IMR-90 (cell line): ENCODE data around the gene MCTP1. TPM values are rescaled to one million over a fixed set of nuclear protein-coding genes. Genes with fewer than 3 reads are reported as not detected.

ENCODE experiments used
- ATAC-seq: fragments of 200-7000 bp; cut with Tn5 transposase; 2 replicates; pipeline ENCODE4 v1.9.1; 2020; ENCODE audit warnings: low read depth, mild to moderate bottlenecking, moderate library complexity
- BruUV-seq: library from RNA; stranded (reverse); fragments of 400-500 nt; replicated peaks from 2 replicates; lab custom pipeline; 2021; lab: Mats Ljungman, UMichigan
- CTCF ChIA-PET: fragments of 300-600 bp; formaldehyde crosslinking; extraction: SDS; loops from one replicate; lab custom pipeline; 2021; ENCODE audit warnings: antibody characterized with exemption; lab: Yijun Ruan, JAX
- POLR2A ChIA-PET: fragments of 300-600 bp; sonication (Branson Sonifier 250); formaldehyde crosslinking; loops from one replicate; lab custom pipeline; 2022; ENCODE audit warnings: antibody characterized with exemption; ENCODE audit not compliant: unreplicated experiment; lab: Charles Lee
- DNase-seq: peaks from one replicate; pipeline ENCODE4 v3.0.0; 2013
- H2AFZ ChIP-seq: replicated peaks from 2 replicates; pipeline ENCODE3; 2013; ENCODE audit warnings: low read length, mild to moderate bottlenecking; ENCODE audit not compliant: poor library complexity
- H2AK5ac ChIP-seq: 2 replicates; pipeline ENCODE4 v1.6.1; 2013; ENCODE audit warnings: low read depth, low read length, inconsistent platforms
- H2AK9ac ChIP-seq: replicated peaks from 2 replicates; pipeline ENCODE3; 2013; ENCODE audit warnings: mild to moderate bottlenecking, low read depth, low read length, moderate library complexity; ENCODE audit not compliant: poor library complexity
- H2BK120ac ChIP-seq: 2 replicates; pipeline ENCODE4 v1.6.1; 2013; ENCODE audit warnings: low read depth, low read length, inconsistent platforms
- H2BK15ac ChIP-seq: 3 replicates; pipeline ENCODE4 v1.6.1; 2013; ENCODE audit warnings: low read depth, low read length, inconsistent platforms
- H2BK20ac ChIP-seq: 2 replicates; pipeline ENCODE4 v1.6.1; 2013; ENCODE audit warnings: low read depth, mild to moderate bottlenecking, inconsistent platforms, low read length, moderate library complexity
- H2BK5ac ChIP-seq: 2 replicates; pipeline ENCODE4 v1.6.1; 2013; ENCODE audit warnings: mild to moderate bottlenecking, low read depth, low read length, inconsistent platforms; ENCODE audit not compliant: poor library complexity, severe bottlenecking
- H3K14ac ChIP-seq: replicated peaks from 2 replicates; pipeline ENCODE4 v1.6.1; 2013; ENCODE audit warnings: low read depth, low read length, inconsistent platforms
- H3K18ac ChIP-seq: 2 replicates; pipeline ENCODE4 v1.6.1; 2013; ENCODE audit warnings: low read depth, low read length, control low read depth
- H3K23ac ChIP-seq: 2 replicates; pipeline ENCODE4 v1.6.1; 2013; ENCODE audit warnings: low read depth, low read length, inconsistent platforms
- H3K27ac ChIP-seq: 2 replicates; pipeline ENCODE4 v1.5.1; 2013; ENCODE audit warnings: mild to moderate bottlenecking, control low read depth, low read length; ENCODE audit not compliant: insufficient read depth
- H3K27me3 ChIP-seq: 2 replicates; pipeline ENCODE4 v1.6.1; 2013; ENCODE audit warnings: low read length; ENCODE audit not compliant: control insufficient read depth, insufficient read depth
- H3K36me3 ChIP-seq: 2 replicates; pipeline ENCODE4 v1.6.1; 2013; ENCODE audit warnings: low read length, mixed read lengths; ENCODE audit not compliant: control insufficient read depth, insufficient read depth
- H3K4ac ChIP-seq: 2 replicates; pipeline ENCODE4 v1.6.1; 2013; ENCODE audit warnings: low read depth, low read length, inconsistent platforms
- H3K4me1 ChIP-seq: 2 replicates; pipeline ENCODE4 v1.6.1; 2013; ENCODE audit warnings: low read length, mixed read lengths; ENCODE audit not compliant: control insufficient read depth, insufficient read depth
- H3K4me2 ChIP-seq: 2 replicates; pipeline ENCODE4 v1.6.1; 2013; ENCODE audit warnings: low read depth, mild to moderate bottlenecking, control low read depth, low read length, moderate library complexity
- H3K4me3 ChIP-seq: 2 replicates; pipeline ENCODE4 v1.5.1; 2013; ENCODE audit warnings: low read depth, mild to moderate bottlenecking, control low read depth, low read length, moderate library complexity; ENCODE audit not compliant: insufficient read depth
- H3K56ac ChIP-seq: 2 replicates; pipeline ENCODE4 v1.6.1; 2013; ENCODE audit warnings: low read length, inconsistent platforms; ENCODE audit not compliant: insufficient read depth; ENCODE audit errors: extremely low read depth
- H3K79me1 ChIP-seq, 2 experiments: 2 replicates each; pipeline ENCODE4 v1.6.1; 2013; ENCODE audit warnings: low read length in 2 of 2, inconsistent platforms in 1 of 2, low read depth in 1 of 2
- H3K9ac ChIP-seq: 2 replicates; pipeline ENCODE4 v1.6.1; 2013; ENCODE audit warnings: low read depth, low read length, control low read depth
- H3K9me1 ChIP-seq: 2 replicates; pipeline ENCODE4 v1.6.1; 2013; ENCODE audit warnings: low read length, inconsistent platforms; ENCODE audit not compliant: insufficient read depth
- H3K9me3 ChIP-seq: 2 replicates; pipeline ENCODE4 v1.6.1; 2013; ENCODE audit warnings: low read length; ENCODE audit not compliant: control insufficient read depth, insufficient read depth
- H4K20me1 ChIP-seq: 2 replicates; pipeline ENCODE4 v1.6.1; 2013; ENCODE audit warnings: low read length, inconsistent platforms; ENCODE audit not compliant: insufficient read depth
- H4K5ac ChIP-seq: 2 replicates; pipeline ENCODE4 v1.6.1; 2013; ENCODE audit warnings: mild to moderate bottlenecking, low read depth, low read length, control low read depth
- H4K8ac ChIP-seq, 2 experiments: 2 replicates each; pipeline ENCODE4 v1.6.1; 2013; ENCODE audit warnings: low read depth in 2 of 2, low read length in 2 of 2, control low read depth in 1 of 2, inconsistent platforms in 1 of 2
- H4K91ac ChIP-seq: 2 replicates; pipeline ENCODE4 v1.6.1; 2013; ENCODE audit warnings: low read depth, low read length, inconsistent platforms; ENCODE audit not compliant: insufficient read depth
- BHLHE40 ChIP-seq: fragments of 150-350 bp; IDR thresholded peaks from 2 replicates; pipeline ENCODE4 v1.6.1; 2016; ENCODE audit warnings: mild to moderate bottlenecking, low read depth, low read length
- MAFK ChIP-seq: IDR thresholded peaks from 2 replicates; pipeline ENCODE4 v1.6.1; 2012; ENCODE audit warnings: low read depth, low read length, improper control_type of control experiment
- POLR2A ChIP-seq: IDR thresholded peaks from 2 replicates; pipeline ENCODE4 v1.6.1; 2012; ENCODE audit warnings: mild to moderate bottlenecking, low read depth, low read length
- RAD21 ChIP-seq: IDR thresholded peaks from 2 replicates; pipeline ENCODE4 v1.6.1; 2012; ENCODE audit warnings: low read length, improper control_type of control experiment
- RFX5 ChIP-seq: IDR thresholded peaks from 2 replicates; pipeline ENCODE4 v1.8.0; 2012; ENCODE audit warnings: low read depth, mild to moderate bottlenecking, low read length, moderate library complexity
- SMC3 ChIP-seq: fragments of 150-350 bp; IDR thresholded peaks from 2 replicates; pipeline ENCODE4 v1.6.1; 2016; ENCODE audit warnings: low read depth, mild to moderate bottlenecking, antibody characterized with exemption, low read length, moderate library complexity
- dilution Hi-C: fragments of 300-500 bp; cut with HindIII; formaldehyde crosslinking; loops from one replicate; pipeline ENCODE4 v1.14.3; 2018; ENCODE audit warnings: low sequenced_read_pairs; ENCODE audit not compliant: unreplicated experiment
- in situ Hi-C: fragments of 300-500 bp; cut with MboI; formaldehyde crosslinking; loops from 3 replicates; pipeline ENCODE4 v1.14.3; 2019; ENCODE audit warnings: low sequenced_read_pairs, inconsistent platforms, mixed read lengths
- intact Hi-C: fragments of 100-400 bp; cut with micrococcal nuclease; formaldehyde crosslinking; loops from 2 replicates; pipeline ENCODE4 v1.10.0; 2022
- polyA plus RNA-seq, 3 experiments: library from polyadenylated mRNA; depleted of rRNA; stranded (reverse); fragments of >200 nt; gene quantifications; 2 replicates each; pipeline ENCODE4 v1.2.3, GENCODE V29; 2012; ENCODE audit warnings: low replicate concordance in 1 of 3
- total RNA-seq: library from RNA; depleted of rRNA; stranded (reverse); fragments of >200 nt; gene quantifications from 2 replicates; pipeline ENCODE4 v1.2.3, GENCODE V29; 2012

Gene MCTP1
- total and polyA plus RNA-seq, 2 of the 4 experiments (the other 2 are of a cell fraction) = 0.21 TPM; not detected in 1

DNA sequence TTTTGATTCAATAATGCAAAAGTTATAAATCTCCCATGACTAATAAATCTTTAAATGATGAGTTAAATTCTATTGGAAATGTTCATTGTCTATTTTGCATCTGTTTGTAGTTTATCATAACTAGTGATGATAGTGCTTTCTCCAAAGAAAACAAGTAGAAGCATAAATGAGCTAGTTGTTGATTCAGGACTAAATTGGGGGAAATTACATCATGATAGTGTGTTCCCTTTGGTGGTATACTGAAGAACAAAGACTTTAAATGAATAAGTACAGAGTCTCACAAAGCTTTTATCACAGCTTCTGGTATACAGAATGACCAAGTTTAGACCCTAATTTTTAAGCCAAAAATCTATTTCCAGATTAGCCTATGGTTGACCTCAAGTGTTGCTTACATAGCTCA lies 173.8 kb downstream of the MCTP1 start:
- H3K27me3 ChIP-seq = no peaks in the 10 kb centered on the region
- H3K79me1 ChIP-seq = no peaks in the 10 kb centered on the region
- in situ Hi-C loops (no loop called here), dilution Hi-C loops (no loop called here), intact Hi-C loops (no loop called here)
- no TSS peak for BruUV-seq
- no peak overlapping the region for H2BK120ac ChIP-seq
- no peak overlapping the region for H3K9ac ChIP-seq
- H3K4me2 ChIP-seq = no peak overlapping the region
- H3K36me3 ChIP-seq = no peaks in the 10 kb centered on the region
- no peak overlapping the region for H2BK15ac ChIP-seq
- DNase-seq (no peak), ATAC-seq (no peak)
- H2BK20ac ChIP-seq = no peak overlapping the region
- H3K18ac ChIP-seq = no peak overlapping the region
- H2AFZ ChIP-seq = no peak overlapping the region
- TF ChIP-seq RFX5 (no peak), BHLHE40 (no peak), RAD21 (no peak), SMC3 (no peak), MAFK (no peak), POLR2A (no peak)
- no peak overlapping the region for H2AK5ac ChIP-seq
- H4K8ac ChIP-seq = no peak overlapping the region
- CTCF ChIA-PET = interaction anchor here (1.4 kb wide), 1 partner anchor 29 kb away, joined by 4 read pairs; no protein-coding TSS in a partner anchor
- H4K5ac ChIP-seq = no peak overlapping the region
- no peak overlapping the region for H2AK9ac ChIP-seq
- H3K9me3 ChIP-seq = no peaks in the 10 kb centered on the region
- no peak overlapping the region for H3K27ac ChIP-seq
- no peak overlapping the region for H3K23ac ChIP-seq
- no peak overlapping the region for H3K14ac ChIP-seq
- POLR2A ChIA-PET = no interaction called here
- H4K91ac ChIP-seq = no peak overlapping the region
- H3K56ac ChIP-seq = no peak overlapping the region
- no peaks in the 10 kb centered on the region for H3K9me1 ChIP-seq
- H4K20me1 ChIP-seq = no peaks in the 10 kb centered on the region
- no peak overlapping the region for H3K4me3 ChIP-seq
- H3K4ac ChIP-seq = no peak overlapping the region
- no peak overlapping the region for H2BK5ac ChIP-seq
- no peaks in the 10 kb centered on the region for H3K4me1 ChIP-seq
